IMR-90 (cell line): ENCODE data around the gene STYK1. TPM values are rescaled to one million over a fixed set of nuclear protein-coding genes. Genes with fewer than 3 reads are reported as not detected.

Source experiments
- ATAC-seq: fragments of 200-7000 bp; cut with Tn5 transposase; 2 replicates; pipeline ENCODE4 v1.9.1; 2020; ENCODE audit warnings: low read depth, mild to moderate bottlenecking, moderate library complexity
- BruUV-seq: library from RNA; stranded (reverse); fragments of 400-500 nt; replicated peaks from 2 replicates; lab custom pipeline; 2021; lab: Mats Ljungman, UMichigan
- CTCF ChIA-PET: fragments of 300-600 bp; formaldehyde crosslinking; extraction: SDS; loops from one replicate; lab custom pipeline; 2021; ENCODE audit warnings: antibody characterized with exemption; lab: Yijun Ruan, JAX
- POLR2A ChIA-PET: fragments of 300-600 bp; sonication (Branson Sonifier 250); formaldehyde crosslinking; loops from one replicate; lab custom pipeline; 2022; ENCODE audit warnings: antibody characterized with exemption; ENCODE audit not compliant: unreplicated experiment; lab: Charles Lee
- DNase-seq: peaks from one replicate; pipeline ENCODE4 v3.0.0; 2013
- H2AFZ ChIP-seq: replicated peaks from 2 replicates; pipeline ENCODE3; 2013; ENCODE audit warnings: low read length, mild to moderate bottlenecking; ENCODE audit not compliant: poor library complexity
- H2AK5ac ChIP-seq: 2 replicates; pipeline ENCODE4 v1.6.1; 2013; ENCODE audit warnings: low read depth, low read length, inconsistent platforms
- H2AK9ac ChIP-seq: replicated peaks from 2 replicates; pipeline ENCODE3; 2013; ENCODE audit warnings: mild to moderate bottlenecking, low read depth, low read length, moderate library complexity; ENCODE audit not compliant: poor library complexity
- H2BK120ac ChIP-seq: 2 replicates; pipeline ENCODE4 v1.6.1; 2013; ENCODE audit warnings: low read depth, low read length, inconsistent platforms
- H2BK15ac ChIP-seq: 3 replicates; pipeline ENCODE4 v1.6.1; 2013; ENCODE audit warnings: low read depth, low read length, inconsistent platforms
- H2BK20ac ChIP-seq: 2 replicates; pipeline ENCODE4 v1.6.1; 2013; ENCODE audit warnings: low read depth, mild to moderate bottlenecking, inconsistent platforms, low read length, moderate library complexity
- H2BK5ac ChIP-seq: 2 replicates; pipeline ENCODE4 v1.6.1; 2013; ENCODE audit warnings: mild to moderate bottlenecking, low read depth, low read length, inconsistent platforms; ENCODE audit not compliant: poor library complexity, severe bottlenecking
- H3K14ac ChIP-seq: replicated peaks from 2 replicates; pipeline ENCODE4 v1.6.1; 2013; ENCODE audit warnings: low read depth, low read length, inconsistent platforms
- H3K18ac ChIP-seq: 2 replicates; pipeline ENCODE4 v1.6.1; 2013; ENCODE audit warnings: low read depth, low read length, control low read depth
- H3K23ac ChIP-seq: 2 replicates; pipeline ENCODE4 v1.6.1; 2013; ENCODE audit warnings: low read depth, low read length, inconsistent platforms
- H3K27ac ChIP-seq: 2 replicates; pipeline ENCODE4 v1.5.1; 2013; ENCODE audit warnings: mild to moderate bottlenecking, control low read depth, low read length; ENCODE audit not compliant: insufficient read depth
- H3K27me3 ChIP-seq: 2 replicates; pipeline ENCODE4 v1.6.1; 2013; ENCODE audit warnings: low read length; ENCODE audit not compliant: control insufficient read depth, insufficient read depth
- H3K36me3 ChIP-seq: 2 replicates; pipeline ENCODE4 v1.6.1; 2013; ENCODE audit warnings: low read length, mixed read lengths; ENCODE audit not compliant: control insufficient read depth, insufficient read depth
- H3K4ac ChIP-seq: 2 replicates; pipeline ENCODE4 v1.6.1; 2013; ENCODE audit warnings: low read depth, low read length, inconsistent platforms
- H3K4me1 ChIP-seq: 2 replicates; pipeline ENCODE4 v1.6.1; 2013; ENCODE audit warnings: low read length, mixed read lengths; ENCODE audit not compliant: control insufficient read depth, insufficient read depth
- H3K4me2 ChIP-seq: 2 replicates; pipeline ENCODE4 v1.6.1; 2013; ENCODE audit warnings: low read depth, mild to moderate bottlenecking, control low read depth, low read length, moderate library complexity
- H3K4me3 ChIP-seq: 2 replicates; pipeline ENCODE4 v1.5.1; 2013; ENCODE audit warnings: low read depth, mild to moderate bottlenecking, control low read depth, low read length, moderate library complexity; ENCODE audit not compliant: insufficient read depth
- H3K56ac ChIP-seq: 2 replicates; pipeline ENCODE4 v1.6.1; 2013; ENCODE audit warnings: low read length, inconsistent platforms; ENCODE audit not compliant: insufficient read depth; ENCODE audit errors: extremely low read depth
- H3K79me1 ChIP-seq, 2 experiments: 2 replicates each; pipeline ENCODE4 v1.6.1; 2013; ENCODE audit warnings: low read length in 2 of 2, inconsistent platforms in 1 of 2, low read depth in 1 of 2
- H3K9ac ChIP-seq: 2 replicates; pipeline ENCODE4 v1.6.1; 2013; ENCODE audit warnings: low read depth, low read length, control low read depth
- H3K9me1 ChIP-seq: 2 replicates; pipeline ENCODE4 v1.6.1; 2013; ENCODE audit warnings: low read length, inconsistent platforms; ENCODE audit not compliant: insufficient read depth
- H3K9me3 ChIP-seq: 2 replicates; pipeline ENCODE4 v1.6.1; 2013; ENCODE audit warnings: low read length; ENCODE audit not compliant: control insufficient read depth, insufficient read depth
- H4K20me1 ChIP-seq: 2 replicates; pipeline ENCODE4 v1.6.1; 2013; ENCODE audit warnings: low read length, inconsistent platforms; ENCODE audit not compliant: insufficient read depth
- H4K5ac ChIP-seq: 2 replicates; pipeline ENCODE4 v1.6.1; 2013; ENCODE audit warnings: mild to moderate bottlenecking, low read depth, low read length, control low read depth
- H4K8ac ChIP-seq, 2 experiments: 2 replicates each; pipeline ENCODE4 v1.6.1; 2013; ENCODE audit warnings: low read depth in 2 of 2, low read length in 2 of 2, control low read depth in 1 of 2, inconsistent platforms in 1 of 2
- H4K91ac ChIP-seq: 2 replicates; pipeline ENCODE4 v1.6.1; 2013; ENCODE audit warnings: low read depth, low read length, inconsistent platforms; ENCODE audit not compliant: insufficient read depth
- CEBPB ChIP-seq: IDR thresholded peaks from 2 replicates; pipeline ENCODE4 v1.6.1; 2012; ENCODE audit warnings: low read depth, low read length, improper control_type of control experiment
- CHD1 ChIP-seq: IDR thresholded peaks from 2 replicates; pipeline ENCODE4 v1.6.1; 2012; ENCODE audit warnings: low read depth, low read length, improper control_type of control experiment
- MAFK ChIP-seq: IDR thresholded peaks from 2 replicates; pipeline ENCODE4 v1.6.1; 2012; ENCODE audit warnings: low read depth, low read length, improper control_type of control experiment
- MAZ ChIP-seq: IDR thresholded peaks from 2 replicates; pipeline ENCODE4 v1.6.1; 2012; ENCODE audit warnings: low read depth, mild to moderate bottlenecking, low read length, improper control_type of control experiment, moderate library complexity, borderline replicate concordance
- MXI1 ChIP-seq: IDR thresholded peaks from 2 replicates; pipeline ENCODE4 v1.6.1; 2012; ENCODE audit warnings: low read depth, mild to moderate bottlenecking, low read length, moderate library complexity, borderline replicate concordance
- NFE2L2 ChIP-seq: fragments of 150-350 bp; IDR thresholded peaks from 2 replicates; pipeline ENCODE4 v1.6.1; 2016; ENCODE audit warnings: low read depth, mild to moderate bottlenecking, low read length
- POLR2A ChIP-seq: IDR thresholded peaks from 2 replicates; pipeline ENCODE4 v1.6.1; 2012; ENCODE audit warnings: mild to moderate bottlenecking, low read depth, low read length
- RCOR1 ChIP-seq: IDR thresholded peaks from 2 replicates; pipeline ENCODE4 v1.6.1; 2012; ENCODE audit warnings: mild to moderate bottlenecking, low read length, improper control_type of control experiment; ENCODE audit not compliant: insufficient replicate concordance
- RFX5 ChIP-seq: IDR thresholded peaks from 2 replicates; pipeline ENCODE4 v1.8.0; 2012; ENCODE audit warnings: low read depth, mild to moderate bottlenecking, low read length, moderate library complexity
- WGBS, 2 experiments: methylation state at CpG; one replicate each; pipeline versions ENCODE4 v1.1.5 to v1.1.7; 2013; ENCODE audit warnings: missing lambda C conversion rate in 2 of 2; ENCODE audit not compliant: insufficient read length in 1 of 2; ENCODE audit errors: extremely low coverage in 2 of 2; 5-methylcytosine and 5-hydroxymethylcytosine counted together
- dilution Hi-C: fragments of 300-500 bp; cut with HindIII; formaldehyde crosslinking; loops from one replicate; pipeline ENCODE4 v1.14.3; 2018; ENCODE audit warnings: low sequenced_read_pairs; ENCODE audit not compliant: unreplicated experiment
- in situ Hi-C: fragments of 300-500 bp; cut with MboI; formaldehyde crosslinking; loops from 3 replicates; pipeline ENCODE4 v1.14.3; 2019; ENCODE audit warnings: low sequenced_read_pairs, inconsistent platforms, mixed read lengths
- intact Hi-C: fragments of 100-400 bp; cut with micrococcal nuclease; formaldehyde crosslinking; loops from 2 replicates; pipeline ENCODE4 v1.10.0; 2022
- polyA plus RNA-seq, 3 experiments: library from polyadenylated mRNA; depleted of rRNA; stranded (reverse); fragments of >200 nt; gene quantifications; 2 replicates each; pipeline ENCODE4 v1.2.3, GENCODE V29; 2012; ENCODE audit warnings: low replicate concordance in 1 of 3
- total RNA-seq: library from RNA; depleted of rRNA; stranded (reverse); fragments of >200 nt; gene quantifications from 2 replicates; pipeline ENCODE4 v1.2.3, GENCODE V29; 2012
- TF ChIP-seq, protein P1 (sequence below): fragments of 150-350 bp; IDR thresholded peaks from 2 replicates; pipeline ENCODE4 v1.6.1; 2017; ENCODE audit warnings: mild to moderate bottlenecking, antibody characterized with exemption, low read length, low read depth
- TF ChIP-seq, protein P2 (sequence below): conservative IDR thresholded peaks from 2 replicates; pipeline ENCODE4 v1.5.1; 2012; ENCODE audit warnings: mild to moderate bottlenecking, low read depth, low read length, improper control_type of control experiment
- TF ChIP-seq, protein P3 (sequence below): fragments of 150-350 bp; IDR thresholded peaks from 2 replicates; pipeline ENCODE4 v1.6.1; 2016; ENCODE audit warnings: low read depth, mild to moderate bottlenecking, low read length, moderate library complexity, borderline replicate concordance

STYK1 gene
- total and polyA plus RNA-seq, 2 of the 4 experiments (the other 2 are of a cell fraction): 0.36 to 0.72 TPM

DNA sequence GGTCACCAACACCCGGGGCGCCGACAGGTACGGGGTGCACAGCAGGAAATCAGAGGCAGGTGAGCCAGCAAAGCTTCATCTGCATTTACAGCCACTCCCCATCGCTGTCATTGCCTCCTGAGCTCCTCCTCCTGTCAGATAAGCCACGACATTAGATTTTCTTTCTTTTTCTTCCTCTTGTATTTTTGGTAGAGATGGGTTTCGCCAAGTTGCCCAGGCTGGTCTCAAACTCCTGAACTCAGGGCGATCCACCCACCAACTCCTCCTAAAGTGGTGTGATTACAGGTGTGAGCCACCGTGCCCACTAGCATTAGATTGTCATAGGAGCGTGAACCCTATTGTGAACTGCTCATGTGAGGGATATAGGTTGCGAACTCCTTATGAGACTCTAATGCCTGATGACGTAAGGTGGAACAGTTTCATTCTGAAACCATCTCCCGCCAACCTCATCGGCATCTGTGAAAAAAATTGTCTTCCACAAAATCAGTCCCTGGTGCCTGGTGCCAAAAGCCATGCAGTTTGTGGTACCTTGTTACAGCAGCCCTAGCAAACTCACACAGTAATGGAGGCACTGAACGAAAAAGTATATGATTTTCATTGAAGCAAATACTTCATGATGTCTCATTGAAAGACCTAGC, 1.5 kb downstream of the STYK1 start:
- POLR2A ChIA-PET: no interaction called here
- no peak overlapping the region for H4K8ac ChIP-seq
- dilution Hi-C loops: no loop called here
- no peak overlapping the region for H3K4ac ChIP-seq
- H4K5ac ChIP-seq: no peak overlapping the region
- DNase-seq: no peak
- H2BK20ac ChIP-seq: no peak overlapping the region
- no peak overlapping the region for H3K14ac ChIP-seq
- H3K9ac ChIP-seq: no peak overlapping the region
- no peaks in the 10 kb centered on the region for H4K20me1 ChIP-seq
- no peak overlapping the region for H3K4me3 ChIP-seq
- no peak overlapping the region for H3K56ac ChIP-seq
- H3K9me1 ChIP-seq: no peaks in the 10 kb centered on the region
- peaks cover 9% of the 10 kb centered on the region for H3K27me3 ChIP-seq
- TF ChIP-seq, protein P1, sequence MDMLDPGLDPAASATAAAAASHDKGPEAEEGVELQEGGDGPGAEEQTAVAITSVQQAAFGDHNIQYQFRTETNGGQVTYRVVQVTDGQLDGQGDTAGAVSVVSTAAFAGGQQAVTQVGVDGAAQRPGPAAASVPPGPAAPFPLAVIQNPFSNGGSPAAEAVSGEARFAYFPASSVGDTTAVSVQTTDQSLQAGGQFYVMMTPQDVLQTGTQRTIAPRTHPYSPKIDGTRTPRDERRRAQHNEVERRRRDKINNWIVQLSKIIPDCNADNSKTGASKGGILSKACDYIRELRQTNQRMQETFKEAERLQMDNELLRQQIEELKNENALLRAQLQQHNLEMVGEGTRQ: no peak
- TF ChIP-seq, protein P2, sequence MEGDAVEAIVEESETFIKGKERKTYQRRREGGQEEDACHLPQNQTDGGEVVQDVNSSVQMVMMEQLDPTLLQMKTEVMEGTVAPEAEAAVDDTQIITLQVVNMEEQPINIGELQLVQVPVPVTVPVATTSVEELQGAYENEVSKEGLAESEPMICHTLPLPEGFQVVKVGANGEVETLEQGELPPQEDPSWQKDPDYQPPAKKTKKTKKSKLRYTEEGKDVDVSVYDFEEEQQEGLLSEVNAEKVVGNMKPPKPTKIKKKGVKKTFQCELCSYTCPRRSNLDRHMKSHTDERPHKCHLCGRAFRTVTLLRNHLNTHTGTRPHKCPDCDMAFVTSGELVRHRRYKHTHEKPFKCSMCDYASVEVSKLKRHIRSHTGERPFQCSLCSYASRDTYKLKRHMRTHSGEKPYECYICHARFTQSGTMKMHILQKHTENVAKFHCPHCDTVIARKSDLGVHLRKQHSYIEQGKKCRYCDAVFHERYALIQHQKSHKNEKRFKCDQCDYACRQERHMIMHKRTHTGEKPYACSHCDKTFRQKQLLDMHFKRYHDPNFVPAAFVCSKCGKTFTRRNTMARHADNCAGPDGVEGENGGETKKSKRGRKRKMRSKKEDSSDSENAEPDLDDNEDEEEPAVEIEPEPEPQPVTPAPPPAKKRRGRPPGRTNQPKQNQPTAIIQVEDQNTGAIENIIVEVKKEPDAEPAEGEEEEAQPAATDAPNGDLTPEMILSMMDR: no peak
- no peak for TF ChIP-seq POLR2A
- no peak for TF ChIP-seq NFE2L2
- no peak for TF ChIP-seq MXI1
- TF ChIP-seq CEBPB: no peak
- TF ChIP-seq MAFK: no peak
- TF ChIP-seq, protein P3, sequence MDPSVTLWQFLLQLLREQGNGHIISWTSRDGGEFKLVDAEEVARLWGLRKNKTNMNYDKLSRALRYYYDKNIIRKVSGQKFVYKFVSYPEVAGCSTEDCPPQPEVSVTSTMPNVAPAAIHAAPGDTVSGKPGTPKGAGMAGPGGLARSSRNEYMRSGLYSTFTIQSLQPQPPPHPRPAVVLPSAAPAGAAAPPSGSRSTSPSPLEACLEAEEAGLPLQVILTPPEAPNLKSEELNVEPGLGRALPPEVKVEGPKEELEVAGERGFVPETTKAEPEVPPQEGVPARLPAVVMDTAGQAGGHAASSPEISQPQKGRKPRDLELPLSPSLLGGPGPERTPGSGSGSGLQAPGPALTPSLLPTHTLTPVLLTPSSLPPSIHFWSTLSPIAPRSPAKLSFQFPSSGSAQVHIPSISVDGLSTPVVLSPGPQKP: no peak
- TF ChIP-seq RFX5: no peak
- TF ChIP-seq CHD1: no peak
- TF ChIP-seq MAZ: no peak
- TF ChIP-seq RCOR1: no peak
- H3K79me1 ChIP-seq: no peaks in the 10 kb centered on the region
- H3K4me1 ChIP-seq: no peaks in the 10 kb centered on the region
- in situ Hi-C loops: no loop called here
- no peak overlapping the region for H2BK120ac ChIP-seq
- intact Hi-C loops: no loop called here
- no peak overlapping the region for H2AK5ac ChIP-seq
- CTCF ChIA-PET: no interaction called here
- no peak overlapping the region for H2BK5ac ChIP-seq
- no TSS peak for BruUV-seq
- no peak overlapping the region for H3K23ac ChIP-seq
- no peaks in the 10 kb centered on the region for H3K36me3 ChIP-seq
- H3K18ac ChIP-seq: no peak overlapping the region
- no peaks in the 10 kb centered on the region for H3K9me3 ChIP-seq
- H3K4me2 ChIP-seq: no peak overlapping the region
- no peak for ATAC-seq
- WGBS, 2 experiments: 80% methylated on average over 6 of the region's 15 CpGs; no CpG with 5 or more reads in 1 of the 2 experiments
- no peak overlapping the region for H2AK9ac ChIP-seq
- H2BK15ac ChIP-seq: no peak overlapping the region
- H2AFZ ChIP-seq: no peak overlapping the region
- H3K27ac ChIP-seq: no peak overlapping the region
- no peak overlapping the region for H4K91ac ChIP-seq
